DOHH2 (cell line): Measurements from ENCODE around the gene CDHR3.

ENCODE experiments used
- H3F3A ChIP-seq: fragments of 200-600 bp; sonication (generic), shearing (Covaris generic); 2 replicates; pipeline ENCODE4 v1.6.0; 2016; ENCODE audit warnings: antibody characterized with exemption, mild to moderate bottlenecking; ENCODE audit not compliant: control insufficient read depth, insufficient read depth
- H3K27ac ChIP-seq: fragments of 200-600 bp; sonication (generic); 2 replicates; pipeline ENCODE4 v1.5.1; 2014; ENCODE audit warnings: low read depth, mild to moderate bottlenecking, low read length, moderate library complexity
- H3K27me3 ChIP-seq: fragments of 200-600 bp; sonication (generic); 2 replicates; pipeline ENCODE4 v1.6.1; 2014; ENCODE audit warnings: mild to moderate bottlenecking, low read length, mixed read lengths; ENCODE audit not compliant: control insufficient read depth
- H3K36me3 ChIP-seq: fragments of 200-600 bp; sonication (generic); 2 replicates; pipeline ENCODE4 v1.6.1; 2014; ENCODE audit warnings: mild to moderate bottlenecking, low read length, moderate library complexity, mixed read lengths; ENCODE audit not compliant: control insufficient read depth
- H3K4me1 ChIP-seq: fragments of 200-600 bp; sonication (generic); 2 replicates; pipeline ENCODE4 v1.6.1; 2014; ENCODE audit warnings: mild to moderate bottlenecking, low read length, mixed read lengths; ENCODE audit not compliant: control insufficient read depth
- H3K4me2 ChIP-seq: fragments of 200-600 bp; sonication (generic); 2 replicates; pipeline ENCODE4 v1.6.0; 2014; ENCODE audit warnings: mild to moderate bottlenecking, low read length, moderate library complexity
- H3K4me3 ChIP-seq: fragments of 200-600 bp; sonication (generic); 2 replicates; pipeline ENCODE4 v1.5.1; 2014; ENCODE audit warnings: mild to moderate bottlenecking, low read length, mixed read lengths
- H3K79me2 ChIP-seq: fragments of 200-600 bp; sonication (generic); 2 replicates; pipeline ENCODE4 v1.6.1; 2014; ENCODE audit warnings: mild to moderate bottlenecking, low read length, mixed read lengths; ENCODE audit not compliant: control insufficient read depth
- H3K9me2 ChIP-seq: fragments of 200-600 bp; sonication (generic); replicated peaks from 2 replicates; pipeline ENCODE4 v1.6.1; 2014; ENCODE audit warnings: mild to moderate bottlenecking, low read length, mixed read lengths; ENCODE audit not compliant: control insufficient read depth
- H3K9me3 ChIP-seq: fragments of 200-600 bp; sonication (generic); 2 replicates; pipeline ENCODE4 v1.6.1; 2014; ENCODE audit warnings: antibody characterized with exemption, low read length, mixed read lengths; ENCODE audit not compliant: control insufficient read depth, insufficient read depth
- H4K20me1 ChIP-seq: fragments of 200-600 bp; sonication (generic); 2 replicates; pipeline ENCODE4 v1.6.0; 2014; ENCODE audit warnings: low read depth, mild to moderate bottlenecking, antibody characterized with exemption, low read length, moderate library complexity; ENCODE audit not compliant: control insufficient read depth, insufficient read depth
- EZH2phosphoT487 ChIP-seq: fragments of 200-600 bp; sonication (generic); IDR thresholded peaks from 2 replicates; pipeline ENCODE4 v1.6.1; 2017; ENCODE audit warnings: borderline replicate concordance, mild to moderate bottlenecking, antibody characterized with exemption, low read length, moderate library complexity, mixed read lengths
- TF ChIP-seq, protein P1 (sequence below): fragments of 200-600 bp; sonication (generic); IDR thresholded peaks from one replicate; pipeline ENCODE4 v1.5.1; 2014; ENCODE audit warnings: antibody characterized with exemption, mild to moderate bottlenecking, low read depth, low read length; ENCODE audit not compliant: poor library complexity, severe bottlenecking

CDHR3 gene

DNA sequence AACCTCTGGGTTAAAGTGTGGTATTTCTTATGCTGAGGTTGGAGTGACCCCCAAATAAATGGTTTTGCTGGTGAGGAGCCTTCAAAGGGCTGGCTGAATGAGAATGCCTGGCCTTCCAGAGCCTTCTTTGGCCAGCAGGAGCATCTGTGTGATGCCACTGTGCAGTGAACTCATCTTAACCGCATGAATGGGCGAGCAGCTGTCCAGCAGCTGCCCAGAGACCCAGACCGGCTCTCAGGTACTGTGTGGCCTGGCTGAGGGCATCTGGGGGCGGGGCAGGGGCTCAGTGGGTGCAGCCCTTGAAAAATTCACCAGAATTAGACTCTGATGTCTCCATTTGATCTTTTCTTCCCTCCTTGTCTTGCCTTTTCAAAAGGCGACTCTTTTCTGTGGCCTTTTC lies 90.0 kb downstream of the CDHR3 start:
- Histone ChIP-seq H3K9me2 (no peaks in the 10 kb centered on the region), H3K27ac (peak overlapping the region; percentile 75), H3K27me3 (no peaks in the 10 kb centered on the region), H3K79me2 (peaks cover 17% of the 10 kb centered on the region), H3K36me3 (peaks cover 8% of the 10 kb centered on the region), H3F3A (peaks cover 28% of the 10 kb centered on the region), H4K20me1 (no peaks in the 10 kb centered on the region), H3K4me2 (peak overlapping the region; percentile 73), H3K4me3 (peak overlapping the region; percentile 53), H3K4me1 (peaks cover 96% of the 10 kb centered on the region), H3K9me3 (peaks cover 9% of the 10 kb centered on the region; the same call in 1 of the 2 replicates)
- TF ChIP-seq, protein P1, sequence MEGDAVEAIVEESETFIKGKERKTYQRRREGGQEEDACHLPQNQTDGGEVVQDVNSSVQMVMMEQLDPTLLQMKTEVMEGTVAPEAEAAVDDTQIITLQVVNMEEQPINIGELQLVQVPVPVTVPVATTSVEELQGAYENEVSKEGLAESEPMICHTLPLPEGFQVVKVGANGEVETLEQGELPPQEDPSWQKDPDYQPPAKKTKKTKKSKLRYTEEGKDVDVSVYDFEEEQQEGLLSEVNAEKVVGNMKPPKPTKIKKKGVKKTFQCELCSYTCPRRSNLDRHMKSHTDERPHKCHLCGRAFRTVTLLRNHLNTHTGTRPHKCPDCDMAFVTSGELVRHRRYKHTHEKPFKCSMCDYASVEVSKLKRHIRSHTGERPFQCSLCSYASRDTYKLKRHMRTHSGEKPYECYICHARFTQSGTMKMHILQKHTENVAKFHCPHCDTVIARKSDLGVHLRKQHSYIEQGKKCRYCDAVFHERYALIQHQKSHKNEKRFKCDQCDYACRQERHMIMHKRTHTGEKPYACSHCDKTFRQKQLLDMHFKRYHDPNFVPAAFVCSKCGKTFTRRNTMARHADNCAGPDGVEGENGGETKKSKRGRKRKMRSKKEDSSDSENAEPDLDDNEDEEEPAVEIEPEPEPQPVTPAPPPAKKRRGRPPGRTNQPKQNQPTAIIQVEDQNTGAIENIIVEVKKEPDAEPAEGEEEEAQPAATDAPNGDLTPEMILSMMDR = no peak
- TF ChIP-seq EZH2phosphoT487 = no peak

DNA sequence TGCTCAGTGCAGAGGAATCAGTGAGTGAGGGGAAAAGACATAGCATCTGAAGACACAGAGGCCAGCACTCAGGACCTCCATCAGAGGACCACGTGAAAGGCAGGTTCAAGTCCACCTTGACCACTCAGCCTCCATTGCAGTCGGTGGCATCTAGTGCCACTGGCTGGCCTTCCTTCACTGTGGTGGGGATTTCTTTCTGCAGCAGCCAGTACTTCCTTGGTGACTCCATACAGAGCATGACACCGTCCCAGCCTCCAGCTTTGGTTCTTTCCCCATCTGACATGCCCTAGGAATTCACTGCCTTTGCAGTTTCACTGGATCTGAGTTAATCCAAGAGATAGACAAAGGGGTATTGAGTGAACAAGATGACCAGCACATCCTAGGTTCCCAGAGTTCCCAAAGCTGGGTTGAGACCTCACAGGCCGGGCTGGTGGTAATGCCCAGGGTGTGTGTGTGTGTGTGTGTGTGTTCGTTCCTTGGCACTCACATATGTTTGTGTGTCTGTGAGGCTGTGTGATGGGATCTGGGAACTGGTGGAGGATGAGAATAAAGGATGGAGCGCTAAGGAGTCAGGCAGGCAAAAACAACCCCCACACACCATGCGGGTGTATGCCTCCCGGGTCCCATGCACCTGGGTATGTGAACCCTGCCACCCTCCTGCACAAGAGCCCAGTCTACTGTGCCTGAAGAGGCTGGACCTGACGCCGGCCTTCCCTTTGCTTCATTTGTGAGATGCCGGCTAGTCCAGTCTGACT lies 91.3 kb downstream of the CDHR3 start:
- Histone ChIP-seq H3K4me1 (peaks cover 96% of the 10 kb centered on the region), H3F3A (peaks cover 38% of the 10 kb centered on the region), H3K79me2 (peaks cover 17% of the 10 kb centered on the region), H3K4me3 (peak overlapping the region; percentile 64), H3K4me2 (peak overlapping the region; percentile 73), H3K9me3 (peaks cover 9% of the 10 kb centered on the region; the same call in 1 of the 2 replicates), H3K27ac (peak overlapping the region; percentile 75), H4K20me1 (no peaks in the 10 kb centered on the region), H3K27me3 (no peaks in the 10 kb centered on the region), H3K9me2 (no peaks in the 10 kb centered on the region), H3K36me3 (peaks cover 15% of the 10 kb centered on the region)
- TF ChIP-seq, protein P1 = no peak
- TF ChIP-seq EZH2phosphoT487 = no peak

DNA sequence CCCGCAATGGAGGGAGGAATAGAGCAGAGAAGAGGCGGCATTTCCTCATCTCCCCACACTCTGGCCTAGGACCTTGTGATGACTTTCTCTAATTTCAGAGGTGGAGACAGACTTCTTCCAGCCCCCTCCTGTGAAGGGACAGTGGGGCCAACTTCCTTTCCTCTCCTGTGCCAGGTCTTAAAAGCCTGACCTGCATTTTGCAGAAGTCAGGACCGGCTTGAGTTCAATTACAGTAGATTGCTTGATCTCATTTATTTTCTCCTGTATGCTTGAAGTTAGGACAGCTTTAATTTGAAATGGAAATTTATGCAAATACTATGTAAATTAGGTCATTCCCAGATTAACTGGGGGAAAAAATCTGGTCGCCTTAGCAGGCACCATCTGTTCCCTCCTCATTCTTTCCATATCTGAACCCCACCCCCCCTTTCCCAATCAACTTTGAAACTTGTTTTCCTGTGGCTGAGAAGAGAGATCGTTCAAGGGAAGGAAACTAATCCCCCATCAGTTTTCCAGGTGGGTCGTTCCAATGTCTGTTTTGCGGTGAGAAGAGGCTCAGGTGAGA lies 92.0 kb downstream of the CDHR3 start:
- peaks cover 96% of the 10 kb centered on the region for H3K4me1 ChIP-seq
- peak overlapping the region; percentile 75 for H3K27ac ChIP-seq
- H3K9me2 ChIP-seq = no peaks in the 10 kb centered on the region
- peak overlapping the region; percentile 73 for H3K4me2 ChIP-seq
- H3K4me3 ChIP-seq = peak overlapping the region; percentile 64
- peaks cover 9% of the 10 kb centered on the region; the same call in 1 of the 2 replicates for H3K9me3 ChIP-seq
- H3K79me2 ChIP-seq = peaks cover 17% of the 10 kb centered on the region
- no peaks in the 10 kb centered on the region for H4K20me1 ChIP-seq
- TF ChIP-seq, protein P1 = no peak
- no peak for TF ChIP-seq EZH2phosphoT487
- peaks cover 43% of the 10 kb centered on the region for H3F3A ChIP-seq
- H3K27me3 ChIP-seq = no peaks in the 10 kb centered on the region
- H3K36me3 ChIP-seq = peaks cover 15% of the 10 kb centered on the region
